DOHH2 (cell line): ENCODE data around the gene ZNF329.

ENCODE experiments used
- CTCF ChIP-seq: fragments of 200-600 bp; sonication (generic); IDR thresholded peaks from one replicate; pipeline ENCODE4 v1.5.1; 2014; ENCODE audit warnings: antibody characterized with exemption, mild to moderate bottlenecking, low read depth, low read length; ENCODE audit not compliant: poor library complexity, severe bottlenecking
- EZH2phosphoT487 ChIP-seq: fragments of 200-600 bp; sonication (generic); IDR thresholded peaks from 2 replicates; pipeline ENCODE4 v1.6.1; 2017; ENCODE audit warnings: borderline replicate concordance, mild to moderate bottlenecking, antibody characterized with exemption, low read length, moderate library complexity, mixed read lengths

GRCh38 chr19:58182577-58182988, 32.0 kb upstream of the ZNF329 start:
- TF ChIP-seq CTCF (no peak), EZH2phosphoT487 (no peak)
